HG03159 (cell line): ENCODE measurements around the gene DTNBP1.

Source experiments
- ATAC-seq: cut with Tn5 transposase; IDR thresholded peaks from one replicate; pipeline ENCODE4 v1.9.1; 2021; ENCODE audit warnings: mild to moderate bottlenecking, moderate library complexity; ENCODE audit not compliant: unreplicated experiment

DTNBP1 gene

GRCh38 chr6:15594512-15595259 lies 68.1 kb downstream of the DTNBP1 start:
- no peak for ATAC-seq

DNA sequence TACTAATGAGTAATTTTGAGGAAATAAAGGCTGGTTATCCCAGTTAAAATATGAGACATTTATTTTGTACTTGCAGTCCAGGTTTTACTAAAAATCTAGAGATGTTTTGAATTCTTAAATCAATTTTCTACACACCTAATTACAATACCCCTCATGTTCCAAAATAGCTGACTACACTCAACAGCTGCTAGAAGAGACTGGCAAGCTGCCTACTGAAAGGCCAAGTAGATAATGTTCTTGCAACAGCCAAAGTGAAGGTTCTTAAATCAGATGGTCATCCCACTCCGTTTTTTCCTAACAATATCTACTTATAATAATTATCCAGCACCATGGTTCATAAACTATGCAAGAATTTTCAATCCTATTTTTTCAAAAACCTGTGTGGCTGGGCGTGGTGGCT lies 69.0 kb downstream of the DTNBP1 start:
- no peak for ATAC-seq

DNA sequence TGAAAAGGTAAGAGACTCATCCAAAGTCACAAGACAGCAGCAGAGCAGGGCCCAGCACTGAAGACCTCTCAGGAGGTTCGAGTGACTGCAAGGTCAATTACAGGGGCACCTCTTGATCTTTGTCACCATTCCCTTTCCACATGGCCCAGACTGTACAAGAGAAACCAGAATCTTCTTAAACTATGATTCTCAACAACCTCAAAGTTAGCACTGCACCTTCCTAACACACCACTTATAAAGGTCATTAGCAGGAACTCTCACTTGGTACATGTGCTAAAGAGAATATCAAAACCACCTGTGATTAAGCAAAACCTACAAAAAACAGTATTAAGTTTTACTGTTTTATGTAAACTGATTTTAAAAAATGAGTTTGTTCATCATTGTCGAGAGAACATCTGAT lies 70.2 kb downstream of the DTNBP1 start:
- no peak for ATAC-seq

GRCh38 chr6:15588971-15589634 lies 73.7 kb downstream of the DTNBP1 start:
- no peak for ATAC-seq

GRCh38 chr6:15586503-15586902 lies 76.3 kb downstream of the DTNBP1 start:
- no peak for ATAC-seq

DNA sequence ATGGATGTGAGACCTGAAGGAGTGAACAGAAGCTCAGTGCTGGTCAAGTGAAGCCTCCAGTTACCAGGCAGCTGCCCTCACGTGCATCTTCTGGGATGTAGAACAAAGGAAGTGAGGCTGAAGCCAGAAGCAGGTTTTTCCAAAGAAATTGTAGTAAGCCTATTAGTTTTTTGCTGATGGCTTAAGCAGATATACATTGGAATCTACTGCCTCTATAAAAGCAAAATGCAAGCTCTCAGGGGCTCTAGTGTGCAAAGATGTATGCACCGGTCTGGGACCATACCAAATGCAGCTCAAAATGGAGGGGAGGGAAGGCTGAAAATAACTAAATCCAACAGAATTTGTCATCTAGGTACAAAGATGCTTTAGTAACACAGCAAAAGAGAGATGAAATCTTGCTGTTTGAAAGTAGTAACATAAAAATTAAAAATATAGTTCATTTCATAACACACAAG lies 77.0 kb downstream of the DTNBP1 start:
- ATAC-seq: no peak

DNA sequence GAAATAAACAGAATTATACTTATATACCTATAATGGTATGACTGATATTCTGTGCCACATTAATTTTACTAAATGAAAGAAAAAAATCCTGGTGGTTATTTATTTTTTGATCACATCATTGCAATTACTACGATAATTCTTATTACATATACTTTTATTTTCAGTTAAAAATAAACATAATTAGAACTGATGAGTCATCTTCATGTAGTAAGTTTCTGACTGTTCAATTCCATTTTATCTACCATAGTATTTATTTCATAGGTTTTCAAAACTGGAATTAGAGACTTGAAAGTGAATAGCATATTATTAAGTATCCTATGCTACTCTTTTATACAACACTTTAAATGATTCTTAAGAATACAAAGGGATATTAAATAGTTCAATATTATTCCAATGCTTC lies 80.3 kb downstream of the DTNBP1 start:
- no peak for ATAC-seq

- no peak for ATAC-seq
Observed at GRCh38 chr6:15581751-15582150, 81.1 kb downstream of the DTNBP1 start.

DNA sequence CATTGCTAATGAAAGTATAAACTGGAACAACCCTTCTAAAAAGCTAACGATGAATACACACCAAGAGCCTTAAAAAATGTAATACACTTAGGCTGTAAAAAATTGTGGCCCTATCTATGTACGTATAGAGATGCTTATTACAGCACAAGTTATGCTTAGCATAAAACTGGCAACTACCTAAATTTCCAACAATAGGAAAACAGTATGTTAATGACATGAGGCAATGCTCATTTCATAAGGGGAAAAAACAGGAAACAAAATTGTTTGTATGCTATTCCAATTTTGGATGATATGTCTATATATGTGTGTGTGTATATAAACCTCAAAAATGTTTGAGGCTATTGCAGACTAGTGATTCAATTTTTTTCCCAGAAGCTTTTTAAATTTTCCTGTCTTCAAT lies 82.5 kb downstream of the DTNBP1 start:
- ATAC-seq: no peak

DNA sequence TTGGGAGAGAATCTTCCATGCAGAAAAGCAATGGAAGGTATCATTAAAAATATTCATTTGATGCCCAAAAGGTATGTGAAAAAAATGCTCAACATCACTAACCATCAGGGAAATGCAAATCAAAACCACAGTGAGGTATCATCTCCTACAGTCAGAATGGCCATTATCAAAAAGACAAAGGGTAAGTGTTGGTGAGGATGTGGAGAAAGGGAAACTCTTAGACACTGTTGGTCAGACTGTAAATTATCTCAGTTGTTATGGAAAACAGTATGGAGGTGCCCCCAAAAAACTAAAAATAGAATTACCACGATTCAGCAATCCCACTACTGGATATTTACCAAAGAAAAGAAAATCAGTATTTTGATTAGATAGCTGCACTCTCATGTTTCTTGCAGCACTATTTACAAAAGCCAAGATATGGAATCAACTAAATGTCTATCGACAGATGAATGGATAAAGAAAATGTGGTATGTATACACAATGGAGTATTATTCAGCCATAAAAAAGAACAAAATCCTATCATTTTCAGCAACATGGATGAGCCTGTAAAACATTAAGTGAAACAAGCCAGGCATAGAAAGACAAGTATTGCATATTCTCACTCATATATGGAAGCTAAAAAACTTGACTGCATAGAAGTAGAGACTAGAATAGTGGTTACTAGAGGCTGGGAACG lies 84.0 kb downstream of the DTNBP1 start:
- ATAC-seq: no peak

- ATAC-seq: no peak
Observed at GRCh38 chr6:15577550-15578171, 85.2 kb downstream of the DTNBP1 start.

DNA sequence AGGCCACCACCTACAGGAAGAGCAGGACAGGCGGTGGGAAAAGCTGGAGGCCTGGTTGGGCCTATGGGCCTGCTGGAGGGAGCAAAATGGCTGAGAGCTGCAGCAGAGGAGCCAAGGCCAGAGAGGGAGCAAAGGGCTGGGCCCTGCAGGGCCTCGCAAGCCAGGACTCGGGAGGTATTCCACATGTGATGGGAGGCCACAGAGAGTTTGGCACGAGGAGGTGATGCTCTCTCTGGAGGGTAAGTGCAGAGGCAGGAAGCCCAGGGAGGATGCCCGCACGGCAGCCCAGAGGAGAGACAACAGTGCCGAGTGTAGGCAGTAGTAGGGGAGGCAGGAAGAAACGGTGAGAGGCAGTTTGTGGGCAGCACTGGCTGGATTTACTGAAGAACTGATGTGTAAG lies 85.7 kb downstream of the DTNBP1 start:
- ATAC-seq: no peak

- no peak for ATAC-seq
Observed at GRCh38 chr6:15575357-15576033, 87.3 kb downstream of the DTNBP1 start.

DNA sequence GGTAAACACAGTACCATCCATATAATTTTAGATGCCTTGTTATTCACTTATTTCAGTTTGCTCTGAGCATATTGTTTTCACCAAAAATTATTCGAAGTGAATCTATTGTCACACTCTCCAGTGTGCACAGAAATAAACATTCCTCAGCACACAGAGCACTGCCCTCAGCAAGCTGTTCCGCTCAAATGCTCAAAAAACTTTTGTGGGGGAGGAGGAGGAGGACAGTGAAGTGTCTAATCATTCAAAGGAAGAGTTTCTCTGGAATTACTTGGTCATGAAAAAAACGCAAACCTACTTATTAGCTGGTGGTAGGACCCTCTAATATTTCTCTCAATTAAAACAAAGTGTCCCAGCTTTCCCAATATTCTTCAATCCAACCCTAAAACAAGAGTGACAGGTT lies 88.3 kb downstream of the DTNBP1 start:
- ATAC-seq: no peak

DNA sequence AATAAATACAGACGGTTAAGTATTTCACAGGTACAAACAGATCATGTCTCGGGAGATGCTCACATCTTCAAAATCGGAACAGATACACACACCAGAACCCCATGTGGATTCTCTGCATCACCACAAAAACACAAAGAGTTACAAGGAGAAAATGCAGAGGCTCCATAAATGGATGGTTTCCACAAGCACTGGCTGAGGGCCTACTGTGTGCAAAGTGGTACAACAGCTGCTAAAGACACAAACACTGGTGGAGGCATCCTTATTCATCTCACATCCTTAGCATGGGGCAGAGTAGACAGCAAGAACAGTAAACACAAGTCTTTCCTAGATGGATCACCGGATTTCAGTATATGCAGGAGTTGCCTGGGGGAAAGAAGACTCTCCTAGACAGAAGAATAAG lies 88.8 kb downstream of the DTNBP1 start:
- no peak for ATAC-seq

GRCh38 chr6:15573384-15573783 lies 89.4 kb downstream of the DTNBP1 start:
- no peak for ATAC-seq

DNA sequence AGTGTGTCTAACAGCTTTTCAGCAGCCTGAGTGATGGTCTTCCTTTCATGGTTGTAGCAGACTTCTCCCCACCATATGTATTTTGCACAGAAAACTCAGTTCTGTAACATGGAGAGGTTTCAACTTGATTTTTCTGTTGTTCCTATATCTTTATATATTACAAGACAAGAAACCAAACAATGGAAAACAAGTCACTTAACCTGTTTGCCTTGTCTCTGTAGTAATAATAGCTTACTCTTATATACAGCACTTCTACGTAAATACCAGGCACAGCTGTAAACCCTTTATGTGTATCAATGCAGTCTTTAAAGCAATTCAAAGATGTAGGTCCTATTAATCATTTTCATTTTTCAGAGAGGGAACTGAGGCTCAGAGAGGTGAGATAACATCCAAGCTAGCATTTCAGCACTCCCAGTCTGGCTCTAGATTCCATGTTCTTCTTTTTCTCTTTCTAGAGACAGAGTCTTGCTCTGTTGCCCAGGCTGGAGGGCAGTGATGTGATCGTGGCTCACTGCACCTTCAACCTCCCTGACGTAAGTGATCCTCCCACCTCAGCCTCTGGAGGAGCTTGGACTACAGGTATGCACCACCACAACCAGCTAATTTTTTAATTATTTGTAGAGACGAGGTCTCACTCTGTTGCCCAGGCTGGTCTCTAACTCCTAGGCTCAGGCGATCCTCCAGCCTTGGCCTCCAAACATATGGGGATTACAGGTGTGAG lies 90.4 kb downstream of the DTNBP1 start:
- no peak for ATAC-seq

GRCh38 chr6:15570171-15570570 lies 92.7 kb downstream of the DTNBP1 start:
- ATAC-seq: no peak

DNA sequence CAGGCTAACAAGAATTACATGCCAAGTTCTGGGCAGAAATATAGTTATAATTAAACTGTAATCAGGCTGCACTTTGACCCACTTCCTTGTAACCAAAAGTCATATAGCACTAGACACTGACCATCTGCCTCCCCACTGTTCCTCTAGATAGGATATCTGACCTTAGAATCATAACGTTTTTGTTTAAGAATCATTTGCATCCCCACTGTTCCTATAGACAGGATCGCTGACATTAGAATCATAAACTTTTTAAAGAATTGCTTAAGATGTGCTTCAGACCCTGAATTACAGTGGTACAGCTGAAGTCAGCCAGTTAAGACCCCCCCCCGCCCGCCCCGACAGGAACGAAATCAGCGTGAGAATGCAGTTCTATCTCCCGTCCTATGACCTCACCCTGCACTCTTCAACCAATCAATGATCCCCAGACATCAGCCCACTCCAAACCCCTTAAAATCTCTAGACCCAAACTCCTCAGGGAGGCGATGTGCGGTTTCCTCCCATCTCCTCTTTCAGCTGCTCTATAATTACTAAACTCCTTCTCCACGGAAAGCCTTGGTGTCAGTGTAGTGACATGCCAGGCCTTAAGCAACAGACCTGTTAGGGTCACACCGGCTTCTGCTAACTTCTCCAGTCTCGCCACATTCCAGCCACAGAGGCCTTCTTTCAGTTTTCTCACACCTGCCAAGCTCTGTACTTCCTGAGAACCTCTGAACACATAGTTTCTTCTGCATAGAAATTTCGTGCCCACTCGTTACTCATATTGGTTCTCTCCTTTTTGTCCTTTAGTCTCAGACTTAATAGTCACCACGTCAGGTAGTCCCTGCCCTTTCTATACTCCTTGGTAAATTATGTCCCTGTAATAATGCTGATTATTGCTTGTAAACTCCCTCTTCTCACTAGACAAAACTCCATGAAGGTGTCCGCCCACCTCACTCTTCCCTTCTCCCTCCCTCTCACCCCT lies 93.5 kb downstream of the DTNBP1 start:
- no peak for ATAC-seq
